Mucosa of descending colon (tissue), 3 donors: ENCODE measurements around the gene CBY1. TPM values are rescaled to one million over a fixed set of nuclear protein-coding genes. Genes with fewer than 3 reads are reported as not detected.

Source experiments
- ATAC-seq: fragments of 200-7000 bp; cut with Tn5 transposase; one replicate; pipeline ENCODE4 v1.9.1; 2020; ENCODE audit warnings: mild to moderate bottlenecking, moderate library complexity
- DNase-seq, 3 donors: peaks; one replicate each; pipeline ENCODE4 v3.0.0-alpha.2; 2020
- H3K36me3 ChIP-seq: fragments of 200-600 bp; one replicate; pipeline ENCODE4 v1.8.0; 2021; ENCODE audit warnings: low read depth, mild to moderate bottlenecking
- H3K4me1 ChIP-seq: fragments of 200-600 bp; one replicate; pipeline ENCODE4 v1.8.0; 2021; ENCODE audit warnings: low read depth, mild to moderate bottlenecking
- H3K4me3 ChIP-seq: fragments of 200-600 bp; one replicate; pipeline ENCODE4 v1.8.0; 2021; ENCODE audit warnings: mild to moderate bottlenecking
- H3K9me3 ChIP-seq: fragments of 200-600 bp; one replicate; pipeline ENCODE4 v1.8.0; 2021; ENCODE audit warnings: mild to moderate bottlenecking
- intact Hi-C, 2 donors: fragments of 100-400 bp; cut with DNase I in 1 of 2; cut with micrococcal nuclease in 1 of 2; formaldehyde crosslinking; loops; one replicate each; pipeline versions ENCODE4 v1.11.0 to v1.11.1; 2022; cut with DNase I, micrococcal nuclease
- total RNA-seq, 3 donors: library from RNA; stranded (reverse); fragmentation: NEBNext Ultra II Directional in 2 of 3; extraction: Animal tissue kit (Norgen Biotek cat#: 25700) in 2 of 3; gene quantifications; one replicate each; pipeline versions ENCODE4 v1.2.1 to v1.2.4, GENCODE V29; 2021 to 2023
- TF ChIP-seq, protein P1 (sequence below): fragments of 200-600 bp; IDR thresholded peaks from one replicate; pipeline ENCODE4 v1.8.0; 2022; ENCODE audit warnings: antibody characterized with exemption, mild to moderate bottlenecking
- donor health status: DM: no; HTN: no; CAD: no; lungs with moderate emphysema.
- donor health status: DM: no; HTN: no; CAD: no.
- donor health status: DM: no; HTN: yes; CAD: no.

The CBY1 gene
- total RNA-seq, 3 donors from 2014 or later: 22.8 to 46.5 (median 30.0) TPM

DNA sequence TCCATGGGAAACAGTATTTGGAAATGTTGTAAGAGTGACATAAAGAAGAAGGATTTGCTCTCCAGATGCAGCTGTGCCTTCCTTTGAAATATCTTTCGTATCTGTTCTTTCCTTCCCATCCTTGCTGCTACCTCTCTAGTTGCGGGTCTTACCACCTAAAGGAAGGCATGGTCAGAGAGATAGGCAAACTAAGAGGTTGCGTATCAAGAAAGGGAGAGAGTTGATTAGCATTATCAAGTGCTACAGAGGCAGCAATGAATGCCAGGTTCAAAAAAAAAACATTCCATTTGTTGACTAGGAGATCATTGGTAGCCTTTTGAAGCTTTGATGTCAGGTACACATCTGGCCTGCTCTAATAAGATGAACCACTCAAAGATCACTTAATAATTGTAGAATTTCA lies 53.9 kb downstream of the CBY1 start:
- Histone ChIP-seq H3K9me3 (no peaks in the 10 kb centered on the region), H3K36me3 (no peaks in the 10 kb centered on the region), H3K4me3 (no peak overlapping the region), H3K4me1 (peaks cover 24% of the 10 kb centered on the region)
- intact Hi-C loops: no loop called here
- ATAC-seq (no peak), DNase-seq (no peak)
- TF ChIP-seq, protein P1, sequence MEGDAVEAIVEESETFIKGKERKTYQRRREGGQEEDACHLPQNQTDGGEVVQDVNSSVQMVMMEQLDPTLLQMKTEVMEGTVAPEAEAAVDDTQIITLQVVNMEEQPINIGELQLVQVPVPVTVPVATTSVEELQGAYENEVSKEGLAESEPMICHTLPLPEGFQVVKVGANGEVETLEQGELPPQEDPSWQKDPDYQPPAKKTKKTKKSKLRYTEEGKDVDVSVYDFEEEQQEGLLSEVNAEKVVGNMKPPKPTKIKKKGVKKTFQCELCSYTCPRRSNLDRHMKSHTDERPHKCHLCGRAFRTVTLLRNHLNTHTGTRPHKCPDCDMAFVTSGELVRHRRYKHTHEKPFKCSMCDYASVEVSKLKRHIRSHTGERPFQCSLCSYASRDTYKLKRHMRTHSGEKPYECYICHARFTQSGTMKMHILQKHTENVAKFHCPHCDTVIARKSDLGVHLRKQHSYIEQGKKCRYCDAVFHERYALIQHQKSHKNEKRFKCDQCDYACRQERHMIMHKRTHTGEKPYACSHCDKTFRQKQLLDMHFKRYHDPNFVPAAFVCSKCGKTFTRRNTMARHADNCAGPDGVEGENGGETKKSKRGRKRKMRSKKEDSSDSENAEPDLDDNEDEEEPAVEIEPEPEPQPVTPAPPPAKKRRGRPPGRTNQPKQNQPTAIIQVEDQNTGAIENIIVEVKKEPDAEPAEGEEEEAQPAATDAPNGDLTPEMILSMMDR: no peak

DNA sequence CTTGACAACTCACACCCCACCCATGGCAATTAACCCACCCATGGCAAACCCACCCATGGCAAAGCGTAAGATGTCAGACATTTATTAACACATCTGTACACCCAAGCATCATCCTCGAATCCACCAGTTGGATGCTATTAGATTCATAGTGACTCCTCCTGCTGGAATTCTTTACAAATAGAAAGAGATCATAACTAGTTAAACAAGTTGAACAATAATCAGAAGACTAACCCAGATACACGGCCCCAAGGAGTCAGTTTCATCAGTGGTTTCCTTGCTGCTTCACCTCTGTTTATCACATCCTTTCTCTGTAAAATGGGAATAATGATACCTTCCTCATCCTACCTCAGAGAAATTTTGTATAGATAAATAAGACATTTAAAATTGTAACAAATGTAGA lies 54.4 kb downstream of the CBY1 start:
- ATAC-seq (no peak), DNase-seq (no peak)
- no peaks in the 10 kb centered on the region for H3K36me3 ChIP-seq
- TF ChIP-seq, protein P1: no peak
- intact Hi-C loops: no loop called here
- H3K9me3 ChIP-seq: no peaks in the 10 kb centered on the region
- H3K4me3 ChIP-seq: no peak overlapping the region
- H3K4me1 ChIP-seq: peaks cover 20% of the 10 kb centered on the region

DNA sequence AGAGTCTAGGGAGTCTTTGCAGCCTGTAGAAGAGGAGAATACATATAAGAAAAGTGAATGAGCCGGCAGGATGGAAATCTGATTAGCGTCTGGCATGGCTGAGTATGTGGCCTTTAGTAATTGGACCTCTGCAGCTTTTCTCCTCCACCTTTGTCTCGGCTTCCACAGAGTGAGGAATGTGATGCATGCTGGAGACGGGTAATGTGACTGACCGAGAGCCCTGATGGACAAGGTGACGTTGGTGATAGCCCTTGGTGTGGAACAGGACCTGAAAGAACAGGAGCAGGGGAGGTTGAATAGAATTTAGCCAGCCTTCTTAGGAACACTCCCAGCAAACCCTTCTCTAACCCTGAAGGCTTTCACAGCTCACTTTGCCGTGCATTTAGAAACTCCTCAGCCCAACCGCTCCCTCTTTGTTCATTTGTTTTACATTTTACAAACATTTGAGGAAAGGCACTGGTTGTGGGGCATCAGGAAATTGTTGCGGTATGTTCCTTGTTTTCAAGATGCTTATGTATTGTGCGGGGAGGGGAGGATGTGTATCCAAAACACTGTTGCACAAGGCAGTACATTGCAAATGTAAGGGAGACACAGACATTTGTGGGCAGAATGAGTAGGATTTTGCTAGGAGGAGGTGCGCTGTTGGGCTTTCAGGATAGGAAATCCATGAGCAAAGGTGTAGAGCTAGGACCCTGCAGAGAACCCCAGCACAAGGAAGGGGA lies 56.2 kb downstream of the CBY1 start:
- intact Hi-C loops: no loop called here
- ATAC-seq (no peak), DNase-seq (no peak)
- TF ChIP-seq, protein P1: no peak
- Histone ChIP-seq H3K9me3 (no peaks in the 10 kb centered on the region), H3K4me1 (peaks cover 13% of the 10 kb centered on the region), H3K4me3 (no peak overlapping the region), H3K36me3 (no peaks in the 10 kb centered on the region)

DNA sequence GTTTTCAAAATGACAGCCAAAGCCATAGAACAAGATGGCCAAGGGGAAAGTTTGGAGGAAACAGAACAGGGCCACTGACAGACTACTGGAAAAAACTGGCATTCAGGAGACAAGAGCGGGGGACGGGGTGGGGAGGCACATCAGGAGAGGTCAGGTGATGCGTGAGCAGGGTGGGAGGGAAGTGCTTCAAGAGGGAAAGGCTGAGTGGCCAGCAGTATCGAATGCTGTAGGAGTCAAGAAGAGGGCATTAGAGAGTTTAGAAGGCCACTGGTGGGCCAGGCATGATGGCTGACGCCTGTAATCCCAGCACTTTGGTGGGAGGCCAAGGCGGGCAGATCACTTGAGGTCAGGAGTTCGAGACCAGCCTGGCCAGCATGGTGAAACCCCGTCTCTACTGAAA lies 57.5 kb downstream of the CBY1 start:
- no peak for DNase-seq
- Histone ChIP-seq H3K9me3 (no peaks in the 10 kb centered on the region), H3K4me1 (peaks cover under 1% of the 10 kb centered on the region), H3K4me3 (no peak overlapping the region), H3K36me3 (no peaks in the 10 kb centered on the region)
- TF ChIP-seq, protein P1: no peak
- ATAC-seq: no peak
- intact Hi-C loops: no loop called here

DNA sequence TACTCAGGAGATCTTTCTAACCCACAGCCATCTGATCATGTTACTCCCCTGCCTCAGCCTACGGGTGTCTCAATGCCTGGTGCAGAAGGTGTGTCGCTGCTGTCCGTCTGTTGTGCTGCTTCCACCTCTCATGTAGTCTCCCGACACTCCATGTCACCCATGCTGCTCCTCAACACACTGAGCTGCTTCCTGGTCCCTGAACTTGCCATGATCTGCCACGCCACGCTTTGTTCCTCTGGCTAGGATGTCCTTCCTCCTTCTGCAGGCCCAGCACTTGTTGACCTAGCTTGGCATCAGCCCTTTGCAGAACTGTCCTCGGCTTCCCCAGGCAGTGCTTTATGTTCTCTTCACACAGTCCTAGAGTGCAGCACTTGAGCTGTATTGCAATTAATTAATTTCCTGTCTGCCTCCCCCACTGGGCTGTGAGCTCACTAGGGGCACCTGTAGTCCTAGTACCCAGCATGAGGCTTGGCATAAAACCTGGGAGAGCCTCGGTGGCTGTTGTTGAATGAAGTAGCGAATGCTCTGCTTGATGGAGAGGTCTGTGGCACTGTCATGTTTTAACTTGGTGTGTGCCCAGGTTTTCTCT lies 58.8 kb downstream of the CBY1 start:
- Histone ChIP-seq H3K4me3 (no peak overlapping the region), H3K4me1 (no peaks in the 10 kb centered on the region), H3K36me3 (no peaks in the 10 kb centered on the region), H3K9me3 (no peaks in the 10 kb centered on the region)
- DNase-seq (no peak), ATAC-seq (no peak)
- TF ChIP-seq, protein P1: no peak
- intact Hi-C loops: no loop called here
